Smooth muscle cell (in vitro differentiated cells): ENCODE measurements around the gene TNN. TPM values are rescaled to one million over a fixed set of nuclear protein-coding genes. Genes with fewer than 3 reads are reported as not detected.

Experiments
- DNase-seq: peaks from one replicate; lab custom pipeline; 2025; ENCODE audit not compliant: unreplicated experiment; lab: John Stamatoyannopoulos, UW
- H2AFZ ChIP-seq: fragments of 200-600 bp; sonication (generic); 2 replicates; pipeline ENCODE4 v1.6.0; 2016; ENCODE audit warnings: antibody characterized with exemption, low read depth, mild to moderate bottlenecking
- H3F3A ChIP-seq: fragments of 200-600 bp; sonication (generic); 2 replicates; pipeline ENCODE4 v1.6.0; 2017; ENCODE audit warnings: antibody characterized with exemption, low read depth
- H3K27ac ChIP-seq: fragments of 200-600 bp; sonication (generic); 2 replicates; pipeline ENCODE4 v1.5.1; 2016; ENCODE audit warnings: low read depth, mild to moderate bottlenecking
- H3K27me3 ChIP-seq: fragments of 200-600 bp; sonication (generic); 2 replicates; pipeline ENCODE4 v1.6.1; 2016; ENCODE audit warnings: low read depth, mild to moderate bottlenecking
- H3K36me3 ChIP-seq: fragments of 200-600 bp; sonication (generic); 2 replicates; pipeline ENCODE4 v1.5.1; 2016; ENCODE audit warnings: low read depth
- H3K4me1 ChIP-seq: fragments of 200-600 bp; sonication (generic); 2 replicates; pipeline ENCODE4 v1.5.1; 2016; ENCODE audit warnings: low read depth
- H3K4me2 ChIP-seq: fragments of 200-600 bp; sonication (generic); 2 replicates; pipeline ENCODE4 v1.6.0; 2016; ENCODE audit warnings: mild to moderate bottlenecking
- H3K4me3 ChIP-seq: fragments of 200-600 bp; sonication (generic); 2 replicates; pipeline ENCODE4 v1.5.1; 2016; ENCODE audit warnings: mild to moderate bottlenecking
- H3K79me2 ChIP-seq: fragments of 200-600 bp; sonication (generic); 2 replicates; pipeline ENCODE4 v1.6.0; 2016; ENCODE audit warnings: low read depth, mild to moderate bottlenecking
- H3K9ac ChIP-seq: fragments of 200-600 bp; sonication (generic); 2 replicates; pipeline ENCODE4 v1.6.0; 2016; ENCODE audit warnings: low read depth
- H3K9me3 ChIP-seq: fragments of 200-600 bp; sonication (generic); replicated peaks from 2 replicates; pipeline ENCODE4 v1.5.1; 2016; ENCODE audit warnings: low read depth
- H4K20me1 ChIP-seq: fragments of 200-600 bp; sonication (generic); 2 replicates; pipeline ENCODE4 v1.6.0; 2016; ENCODE audit warnings: low read depth
- CTCF ChIP-seq: fragments of 200-600 bp; sonication (generic); IDR thresholded peaks from 2 replicates; pipeline ENCODE4 v1.5.1; 2017; ENCODE audit warnings: borderline replicate concordance, mild to moderate bottlenecking, antibody characterized with exemption; ENCODE audit not compliant: insufficient read depth, poor library complexity, severe bottlenecking
- WGBS: methylation state at CpG from one replicate; pipeline ENCODE4 v1.1.7; 2016; ENCODE audit warnings: low lambda C conversion rate; 5-methylcytosine and 5-hydroxymethylcytosine counted together
- polyA plus RNA-seq: library from polyadenylated mRNA; unstranded; fragments of >200 nt; fragmentation: Nextera tagmentation; extraction: Ambion mirVana; gene quantifications from 2 replicates; pipeline ENCODE4 v1.2.1, GENCODE V29; 2016
- total RNA-seq: library from RNA; depleted of rRNA; stranded (reverse); fragments of >200 nt; gene quantifications from 2 replicates; pipeline ENCODE4 v1.2.3, GENCODE V29; 2014

The TNN gene
- total and polyA plus RNA-seq, 2 experiments from 2014 or later, result 0.72 to 0.86 TPM

- Histone ChIP-seq H3F3A (no peaks in the 10 kb centered on the region), H3K9me3 (no peaks in the 10 kb centered on the region), H3K4me3 (no peak overlapping the region), H3K27ac (no peak overlapping the region), H3K4me1 (no peaks in the 10 kb centered on the region), H2AFZ (no peak overlapping the region), H3K79me2 (no peaks in the 10 kb centered on the region), H4K20me1 (no peaks in the 10 kb centered on the region), H3K9ac (no peak overlapping the region), H3K36me3 (no peaks in the 10 kb centered on the region), H3K4me2 (no peak overlapping the region), H3K27me3 (no peaks in the 10 kb centered on the region)
- WGBS, result 93% methylated on average over 4 of the region's 4 CpGs
- no peak for TF ChIP-seq CTCF
- DNase-seq, result no peak
Observed at GRCh38 chr1:175168782-175169181, 101.1 kb downstream of the TNN start.

- H3K79me2 ChIP-seq, result no peaks in the 10 kb centered on the region
- H3K27ac ChIP-seq, result no peak overlapping the region
- H3K36me3 ChIP-seq, result no peaks in the 10 kb centered on the region
- 83% methylated on average over 6 of the region's 6 CpGs for WGBS
- no peak for TF ChIP-seq CTCF
- no peak for DNase-seq
- H4K20me1 ChIP-seq, result no peaks in the 10 kb centered on the region
- no peaks in the 10 kb centered on the region for H3K4me1 ChIP-seq
- no peak overlapping the region for H3K4me2 ChIP-seq
- no peaks in the 10 kb centered on the region for H3K9me3 ChIP-seq
- H2AFZ ChIP-seq, result no peak overlapping the region
- H3F3A ChIP-seq, result no peaks in the 10 kb centered on the region
- H3K9ac ChIP-seq, result no peak overlapping the region
- no peaks in the 10 kb centered on the region for H3K27me3 ChIP-seq
- no peak overlapping the region for H3K4me3 ChIP-seq
Observed at GRCh38 chr1:175169286-175170018, 101.8 kb downstream of the TNN start.

- no peak for TF ChIP-seq CTCF
- H3K27me3 ChIP-seq, result no peaks in the 10 kb centered on the region
- H3F3A ChIP-seq, result no peaks in the 10 kb centered on the region
- H3K36me3 ChIP-seq, result no peaks in the 10 kb centered on the region
- no peak for DNase-seq
- H2AFZ ChIP-seq, result no peak overlapping the region
- H3K9me3 ChIP-seq, result no peaks in the 10 kb centered on the region
- H3K9ac ChIP-seq, result no peak overlapping the region
- H3K27ac ChIP-seq, result no peak overlapping the region
- H3K4me1 ChIP-seq, result no peaks in the 10 kb centered on the region
- no peak overlapping the region for H3K4me3 ChIP-seq
- H3K79me2 ChIP-seq, result no peaks in the 10 kb centered on the region
- no peak overlapping the region for H3K4me2 ChIP-seq
- H4K20me1 ChIP-seq, result no peaks in the 10 kb centered on the region
- WGBS, result 91% methylated on average over 9 of the region's 9 CpGs
Observed at GRCh38 chr1:175171036-175171913, 103.6 kb downstream of the TNN start.
